GM19468 (cell line): ENCODE measurements around the gene TMEM140.

Experiments
- ATAC-seq: cut with Tn5 transposase; IDR thresholded peaks from one replicate; pipeline ENCODE4 v1.9.1; 2021; ENCODE audit warnings: mild to moderate bottlenecking, moderate library complexity, moderate number of reproducible peaks; ENCODE audit not compliant: unreplicated experiment; ENCODE audit errors: extremely low read depth

The TMEM140 gene

DNA sequence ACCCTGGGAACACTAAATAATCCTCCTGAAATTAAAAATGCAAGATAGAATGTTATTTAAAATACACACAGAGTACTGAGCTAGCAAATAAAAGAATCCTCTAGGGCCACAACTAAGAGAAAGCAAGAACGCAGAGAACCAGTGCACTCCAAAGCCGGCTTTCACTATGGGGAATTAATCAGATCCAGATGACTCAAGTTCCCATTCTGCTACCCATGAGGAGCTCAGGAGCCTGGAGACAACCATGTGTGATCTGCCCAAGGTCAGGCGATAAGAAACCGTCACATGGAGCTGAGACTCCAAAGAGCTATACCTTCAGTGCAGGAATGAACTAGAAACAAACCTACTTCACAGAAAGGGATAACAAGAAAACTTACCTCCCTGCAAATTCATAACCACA is 42.1 kb downstream of the TMEM140 start:
- no peak for ATAC-seq

DNA sequence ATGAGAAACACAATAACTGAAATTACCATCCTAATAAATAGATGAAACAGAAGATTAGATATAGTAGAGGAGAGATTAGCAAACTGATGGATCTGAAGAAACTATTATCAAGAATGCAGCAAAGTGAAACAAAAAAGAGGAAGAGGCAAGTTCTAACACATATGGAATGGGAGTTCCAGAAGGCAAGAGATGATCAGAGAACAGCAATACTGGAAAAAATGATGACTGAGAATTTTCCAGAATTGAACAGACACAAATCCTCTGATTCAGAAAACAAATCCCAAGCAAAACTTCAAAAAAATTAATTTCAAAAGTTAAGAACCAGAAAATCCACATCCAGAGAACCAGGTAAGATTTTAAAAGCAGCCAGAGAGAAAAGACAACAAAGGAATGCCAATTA is 42.8 kb downstream of the TMEM140 start:
- ATAC-seq: no peak

DNA sequence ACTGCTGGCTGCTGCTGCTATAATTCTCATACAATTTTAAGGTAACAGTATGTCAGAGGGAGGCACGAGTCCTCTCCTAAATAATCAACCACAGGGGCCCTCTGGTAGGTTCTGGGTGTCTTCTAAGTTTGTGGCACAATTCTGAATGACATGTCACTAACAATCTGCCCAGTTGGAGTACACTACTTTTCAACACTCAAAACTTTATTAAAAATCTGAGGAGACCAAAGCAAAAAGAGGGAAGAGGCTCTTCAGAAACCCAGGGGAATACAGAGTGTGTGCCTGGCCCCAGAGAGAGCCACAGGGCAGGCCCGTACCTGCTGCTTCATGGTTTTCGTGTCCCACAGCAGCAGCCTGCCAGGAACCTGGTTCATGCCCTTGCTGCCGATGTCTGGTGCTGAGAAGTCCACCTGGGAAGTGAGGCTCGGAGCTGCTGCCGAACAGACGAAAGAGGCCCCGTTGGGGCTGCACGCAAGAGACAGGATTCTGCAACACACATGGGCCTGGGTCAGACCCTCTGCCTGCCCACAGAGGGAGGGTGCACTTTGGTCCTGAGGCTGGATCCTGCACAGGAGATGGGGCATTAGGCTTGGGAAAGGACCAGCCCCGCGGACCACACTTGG is 45.2 kb downstream of the TMEM140 start:
- ATAC-seq: no peak

DNA sequence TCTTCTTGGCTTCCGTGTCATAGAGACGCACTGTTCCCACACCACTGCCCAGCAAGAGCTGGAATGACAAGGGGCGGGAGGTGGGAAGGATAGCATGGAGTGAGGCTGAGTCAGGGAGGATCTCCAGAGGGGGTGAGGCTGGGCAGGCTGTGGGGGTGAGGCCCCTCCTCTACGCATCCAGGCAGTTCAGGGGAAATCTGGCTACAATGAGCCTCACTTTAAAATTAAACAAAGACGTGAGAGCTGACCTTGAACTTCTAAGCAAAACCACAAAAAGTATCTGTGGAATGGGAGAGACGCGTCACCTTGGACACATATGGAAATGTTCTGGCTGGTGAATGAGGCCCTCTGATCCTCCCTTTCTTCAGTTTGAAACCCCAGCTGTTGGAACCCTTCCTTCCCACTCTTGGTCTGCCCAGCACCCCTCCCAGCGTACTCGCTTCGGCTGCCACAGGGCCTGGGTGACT is 45.8 kb downstream of the TMEM140 start:
- ATAC-seq: no peak

DNA sequence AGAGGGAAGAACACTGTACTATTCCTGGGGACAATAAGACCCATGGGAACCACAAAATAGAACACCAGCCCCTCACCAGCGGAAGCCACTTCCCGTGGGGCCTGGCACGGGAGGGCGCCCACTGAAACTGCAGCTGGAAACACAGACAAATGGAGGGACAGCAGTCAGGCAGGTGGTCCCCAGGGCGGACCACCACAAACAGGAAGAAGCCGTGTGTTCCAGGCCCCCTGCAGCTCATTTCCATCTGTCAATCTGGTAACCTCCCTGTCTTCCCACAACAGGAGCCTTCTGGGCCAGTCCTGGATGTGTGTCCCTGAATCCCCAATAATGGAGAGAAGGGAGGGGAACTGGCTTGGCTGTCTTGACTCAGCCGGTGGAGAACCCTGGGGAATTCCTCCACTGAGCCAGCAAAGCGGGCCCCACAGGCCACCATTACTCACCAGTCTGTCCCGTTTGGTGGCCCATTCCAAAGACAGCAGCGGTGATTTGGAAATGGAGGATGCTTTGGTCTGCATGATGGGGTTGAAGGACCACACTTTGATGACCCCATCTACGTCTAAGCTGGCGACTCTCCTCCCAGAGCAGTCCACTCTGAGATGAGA is 46.7 kb downstream of the TMEM140 start:
- ATAC-seq: no peak

DNA sequence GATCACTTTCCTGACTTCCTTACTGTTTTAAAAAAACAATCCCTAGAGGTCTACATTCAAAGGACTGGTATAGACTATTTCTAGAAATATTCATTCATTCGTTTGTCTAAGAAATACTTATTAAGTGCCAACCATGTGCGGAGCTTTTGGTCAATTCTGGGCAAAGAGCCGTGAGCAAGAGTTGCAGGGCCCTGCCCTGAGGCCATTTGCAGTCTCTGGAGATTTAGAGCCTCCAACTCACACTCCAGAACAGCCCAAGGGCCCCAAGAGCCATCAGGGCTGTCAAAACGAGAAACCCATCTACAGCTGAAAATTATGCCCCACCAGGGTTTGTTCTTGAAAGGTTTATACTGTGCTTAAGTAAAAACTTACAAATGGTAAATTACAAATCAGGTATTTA is 47.3 kb downstream of the TMEM140 start:
- ATAC-seq: no peak

DNA sequence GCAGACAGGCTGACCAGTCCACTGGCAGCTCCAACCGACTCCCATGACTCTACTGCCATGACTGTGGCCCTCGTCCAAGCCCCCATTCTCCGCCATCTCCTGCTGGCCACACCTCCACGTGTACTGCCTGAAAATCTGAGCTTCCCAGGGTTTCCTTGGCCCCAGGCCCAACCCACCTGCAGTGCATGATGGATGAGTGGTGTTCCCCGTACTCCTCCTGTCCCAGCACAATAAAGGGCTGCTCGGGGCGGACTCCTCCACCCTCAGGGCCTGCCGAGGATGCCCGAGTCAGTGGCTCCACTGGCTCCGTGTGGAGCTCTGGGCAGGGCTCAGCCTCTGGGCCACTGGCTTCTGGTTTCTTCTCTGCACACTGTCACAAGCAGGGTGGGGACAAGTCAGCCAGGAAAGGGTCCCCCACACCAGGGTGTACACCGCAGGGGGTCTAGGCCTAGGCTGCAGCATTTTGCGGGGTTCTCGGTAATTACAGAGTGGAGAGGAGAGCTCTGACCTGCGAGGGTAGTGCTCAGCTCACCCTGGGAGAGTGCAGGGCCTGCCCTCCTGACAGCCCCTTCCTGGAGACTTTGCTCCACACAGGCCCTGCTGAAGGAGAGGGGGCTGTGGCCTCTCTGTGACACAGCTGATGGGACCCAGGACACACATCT is 48.2 kb downstream of the TMEM140 start:
- ATAC-seq: no peak

DNA sequence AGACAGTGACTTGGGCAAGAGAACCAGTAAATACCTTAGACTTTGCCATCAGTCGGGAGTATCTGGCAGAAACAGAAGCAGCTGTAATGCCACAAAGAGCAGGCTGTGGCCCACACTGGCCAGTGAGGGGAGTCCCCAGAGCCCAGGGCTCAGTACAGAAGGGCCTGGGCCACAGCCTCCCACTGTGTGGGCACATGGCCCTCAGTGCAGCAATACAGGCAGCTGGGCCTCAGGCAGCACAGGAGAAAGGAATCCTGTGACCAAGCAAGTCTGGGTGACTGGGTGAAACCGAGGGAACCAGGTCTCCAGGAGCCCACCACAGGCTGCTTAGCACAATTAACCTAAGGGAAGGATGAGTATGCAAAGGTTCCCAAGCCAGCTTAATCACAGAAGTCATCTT is 49.5 kb downstream of the TMEM140 start:
- no peak for ATAC-seq

DNA sequence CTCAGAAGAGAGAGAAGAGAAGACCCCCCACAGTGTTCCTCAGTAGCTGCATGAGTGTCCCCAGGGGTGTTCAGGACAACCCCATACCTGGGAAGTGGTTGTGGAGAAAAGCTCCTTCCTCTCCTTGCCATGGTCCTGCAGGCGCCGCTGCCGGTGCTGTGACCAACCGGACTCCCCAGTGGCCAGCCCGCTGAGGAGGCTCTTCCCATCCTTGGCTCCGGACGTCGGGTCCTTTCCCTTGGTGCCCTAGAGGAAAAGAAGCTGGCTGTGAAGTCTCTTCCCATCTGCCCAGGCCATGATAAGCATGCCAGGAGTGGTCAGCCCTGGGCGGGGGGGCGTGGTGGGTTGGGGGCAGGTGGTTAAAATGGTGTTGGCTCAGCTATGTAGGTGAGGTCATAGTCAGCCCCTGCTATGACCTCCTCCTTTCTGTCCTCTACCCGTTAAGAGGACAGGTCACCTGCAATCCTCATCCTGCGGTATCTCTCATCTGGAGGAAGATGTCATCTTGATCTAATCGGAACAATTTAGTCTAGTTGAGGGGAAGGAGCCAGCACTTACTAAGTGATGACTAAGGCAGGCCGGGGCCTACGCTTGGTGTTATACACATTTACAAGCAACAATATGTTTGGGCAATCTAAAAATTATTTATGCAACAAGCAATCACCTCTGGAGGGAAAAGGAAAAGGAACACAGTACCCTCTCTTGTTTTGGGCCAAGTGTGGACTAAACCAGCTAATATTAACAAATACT is 50.2 kb downstream of the TMEM140 start:
- no peak for ATAC-seq

DNA sequence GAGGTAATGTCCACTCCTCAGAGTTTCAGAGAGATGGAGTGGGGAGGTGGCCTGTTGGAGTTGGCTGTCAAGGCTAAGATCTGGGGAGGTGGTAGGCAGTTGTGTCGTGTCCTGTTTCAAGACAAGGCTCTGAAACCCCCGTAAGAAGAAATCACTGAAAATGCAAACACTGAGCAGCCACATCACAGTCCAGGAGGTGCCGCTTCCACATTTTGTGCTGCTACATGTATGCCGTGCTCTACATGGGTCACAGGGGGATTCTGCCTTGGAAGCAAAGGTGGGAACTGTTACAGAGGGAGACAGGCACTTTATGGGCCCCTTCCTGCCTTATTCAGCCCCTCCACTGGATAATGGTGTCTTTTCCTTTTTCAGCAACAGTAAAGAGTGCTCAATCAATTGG is 51.6 kb downstream of the TMEM140 start:
- ATAC-seq: no peak

DNA sequence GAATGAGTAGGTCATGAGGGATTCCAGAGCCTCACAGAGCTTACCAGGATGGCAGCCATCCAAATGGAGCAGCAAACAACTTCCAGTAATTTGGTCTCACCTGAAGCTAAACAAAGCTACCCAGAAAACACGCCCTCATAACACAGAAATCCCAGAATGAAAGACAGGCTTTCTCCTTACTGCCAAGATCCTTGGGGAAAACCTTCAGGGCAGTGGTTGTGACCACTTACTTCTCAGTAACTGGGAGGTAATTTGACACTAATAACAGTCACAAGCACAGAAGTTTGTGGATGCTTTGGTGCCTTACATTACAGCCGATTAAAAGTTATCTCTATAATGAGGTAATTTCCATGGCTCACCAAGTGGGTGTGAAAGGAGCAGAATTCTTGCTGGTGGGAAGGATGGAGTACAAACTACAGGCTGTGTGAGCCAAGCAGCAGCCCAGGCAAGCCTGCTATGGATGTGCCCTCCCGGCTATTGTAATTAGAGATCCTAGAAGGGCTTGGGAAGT is 53.0 kb downstream of the TMEM140 start:
- no peak for ATAC-seq

DNA sequence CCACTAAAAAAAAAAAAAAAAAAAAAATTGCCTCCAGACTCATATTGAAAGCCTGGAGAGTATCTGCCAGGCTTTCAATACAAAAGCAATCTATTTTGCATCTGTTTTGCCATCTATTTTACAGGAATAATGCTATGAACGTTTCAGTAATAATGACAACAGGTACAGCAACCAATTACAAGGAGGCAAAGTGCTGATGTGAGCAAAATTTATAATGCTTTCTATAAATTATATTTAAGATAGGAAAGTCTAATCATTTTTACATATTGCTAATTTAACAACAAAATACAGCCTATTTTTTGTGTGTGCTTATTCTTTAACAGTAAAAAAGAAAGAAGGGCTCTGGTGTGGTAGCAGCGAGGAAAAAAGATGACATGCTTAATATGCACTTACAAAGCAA is 53.5 kb downstream of the TMEM140 start:
- no peak for ATAC-seq

DNA sequence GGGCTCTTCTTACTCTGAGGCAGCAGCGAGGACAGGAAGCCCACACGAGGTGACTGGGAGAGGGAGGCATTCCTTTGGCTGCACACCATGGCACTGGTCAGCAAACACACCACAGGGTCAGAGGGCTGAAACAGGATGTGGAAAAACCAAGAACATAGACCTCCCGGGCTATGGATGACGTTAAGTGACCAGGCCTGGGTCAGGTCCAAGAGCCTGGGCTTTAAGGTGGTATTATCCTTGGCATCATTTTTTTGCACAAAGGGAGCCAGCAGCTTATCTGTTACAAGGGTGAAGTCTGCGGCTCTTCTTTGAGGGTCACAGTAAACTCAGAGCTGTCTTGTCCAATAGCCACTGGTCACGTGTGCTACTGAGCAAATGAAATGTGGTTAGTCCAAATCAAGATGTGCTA is 56.5 kb downstream of the TMEM140 start:
- ATAC-seq: no peak

DNA sequence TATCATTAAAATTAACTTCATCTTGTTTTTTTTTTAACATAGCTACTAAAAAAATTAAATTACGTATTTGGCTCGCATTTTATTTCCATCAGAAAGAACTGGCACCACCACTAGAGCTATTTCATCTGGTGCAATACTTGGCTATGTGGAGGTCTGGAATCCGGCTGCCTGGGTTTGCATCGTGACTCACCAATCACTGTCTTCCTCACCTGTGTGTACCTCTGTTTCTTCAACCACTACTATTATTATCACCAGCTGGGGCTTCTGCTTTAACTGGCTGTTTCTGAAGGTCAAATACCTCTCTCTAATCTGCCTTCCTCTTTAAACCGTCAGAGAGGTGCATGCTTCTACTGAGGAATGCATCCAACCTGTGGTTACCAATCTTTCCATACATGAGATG is 57.0 kb downstream of the TMEM140 start:
- no peak for ATAC-seq

DNA sequence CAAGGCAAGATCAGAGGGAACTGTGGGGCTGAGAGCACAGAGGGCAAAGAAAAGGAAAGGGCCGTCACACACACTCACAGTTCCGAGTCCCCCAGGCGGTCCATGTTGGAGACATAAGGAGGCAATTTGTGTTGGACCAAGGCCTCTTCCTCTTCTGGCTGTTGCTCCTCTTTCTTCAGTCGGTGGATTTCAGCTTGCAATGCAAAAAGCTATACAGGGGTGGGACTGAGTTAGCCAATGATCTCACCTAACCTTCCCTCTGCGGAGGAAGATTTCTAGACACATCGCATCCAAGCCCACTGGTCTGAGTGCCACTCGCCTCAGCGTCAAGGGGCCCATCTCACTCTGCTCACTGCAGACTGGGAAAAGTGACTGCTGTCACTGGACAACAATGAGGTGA is 58.0 kb downstream of the TMEM140 start:
- no peak for ATAC-seq

DNA sequence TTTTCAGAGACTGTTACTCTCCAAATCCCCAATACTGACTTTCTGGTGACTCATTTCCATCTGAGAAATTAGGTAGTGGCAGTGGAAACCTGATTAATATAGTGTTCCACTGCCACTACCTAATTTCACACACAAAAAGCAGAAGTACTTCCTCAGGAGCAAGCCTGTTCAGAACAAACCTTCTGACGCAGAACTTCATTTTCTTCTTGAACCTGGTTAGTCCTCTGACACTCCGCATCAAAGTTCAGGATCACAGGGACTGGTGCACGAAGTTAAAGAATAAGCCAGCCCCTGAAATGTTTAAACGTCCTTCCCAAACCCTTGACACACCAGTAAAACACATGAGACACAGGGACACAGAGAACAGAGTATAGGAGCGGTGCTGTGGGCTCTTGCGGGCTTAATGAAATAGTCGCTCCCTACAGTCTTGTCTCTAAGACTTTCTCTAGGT is 59.1 kb downstream of the TMEM140 start:
- peak; percentile 7 for ATAC-seq

DNA sequence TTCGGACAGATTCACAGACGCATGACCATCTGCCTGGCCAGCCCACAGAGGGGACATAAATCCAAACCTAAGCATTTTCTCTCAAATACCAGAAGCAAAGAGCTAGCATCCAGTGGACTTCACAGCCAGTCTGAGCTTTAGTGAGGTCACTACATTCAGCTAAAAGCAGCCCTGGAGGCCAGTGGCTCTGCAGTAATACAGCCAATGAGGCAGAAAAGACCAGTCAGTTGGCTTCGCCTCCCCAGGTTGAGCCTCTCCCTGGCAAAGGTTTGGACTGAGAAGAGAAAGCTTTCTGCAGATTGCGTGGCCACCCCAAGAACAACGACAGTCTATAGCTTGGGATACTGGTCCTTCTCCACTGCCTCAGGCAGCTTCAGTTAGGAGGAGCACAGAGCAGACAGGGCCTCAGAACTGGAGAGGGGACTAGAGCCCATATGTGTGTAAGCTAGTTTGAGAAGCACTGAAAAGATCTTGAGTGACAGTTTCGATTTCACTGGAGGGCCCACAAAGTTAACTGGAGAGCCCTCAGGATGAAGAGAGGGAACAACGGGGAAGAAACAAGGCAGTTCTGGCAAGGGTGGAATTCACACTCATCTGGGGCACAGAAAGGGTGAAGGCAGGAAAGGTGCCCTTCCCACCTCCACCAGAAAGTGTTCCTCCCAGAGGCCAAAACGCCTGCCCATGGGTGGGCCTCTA is 59.7 kb downstream of the TMEM140 start:
- ATAC-seq: no peak

DNA sequence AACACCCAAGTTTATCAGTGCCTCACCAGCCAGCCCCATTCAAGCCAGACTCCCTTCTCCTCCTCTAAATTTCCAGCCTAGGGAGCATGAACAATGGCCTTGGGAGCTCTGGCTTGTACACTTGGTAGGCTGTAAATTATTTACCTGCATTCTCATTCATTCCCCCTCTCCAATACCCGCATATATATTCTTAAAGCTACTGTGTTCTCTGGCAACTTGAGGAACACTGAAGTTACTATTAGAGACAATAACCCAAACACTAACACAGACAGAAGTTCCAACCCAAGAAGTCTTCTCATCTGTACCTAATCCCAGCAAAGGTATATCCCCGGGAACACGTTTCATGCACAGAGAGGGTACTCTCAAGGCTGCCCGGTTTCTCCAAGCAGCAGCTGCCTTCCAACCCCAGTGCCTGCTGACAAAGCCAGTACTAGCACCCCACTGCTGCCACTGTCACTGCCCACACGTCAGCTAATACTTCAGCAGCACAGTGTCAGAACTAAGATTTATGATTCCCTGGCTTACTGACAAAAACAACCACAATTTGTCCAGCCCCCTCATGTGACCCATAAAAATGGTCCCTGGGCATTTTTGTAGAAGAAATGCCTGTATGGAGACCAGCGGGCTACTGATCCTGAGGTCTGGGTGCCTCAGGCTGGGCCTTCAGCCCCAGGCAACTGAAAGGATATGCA is 60.4 kb downstream of the TMEM140 start:
- ATAC-seq: no peak

DNA sequence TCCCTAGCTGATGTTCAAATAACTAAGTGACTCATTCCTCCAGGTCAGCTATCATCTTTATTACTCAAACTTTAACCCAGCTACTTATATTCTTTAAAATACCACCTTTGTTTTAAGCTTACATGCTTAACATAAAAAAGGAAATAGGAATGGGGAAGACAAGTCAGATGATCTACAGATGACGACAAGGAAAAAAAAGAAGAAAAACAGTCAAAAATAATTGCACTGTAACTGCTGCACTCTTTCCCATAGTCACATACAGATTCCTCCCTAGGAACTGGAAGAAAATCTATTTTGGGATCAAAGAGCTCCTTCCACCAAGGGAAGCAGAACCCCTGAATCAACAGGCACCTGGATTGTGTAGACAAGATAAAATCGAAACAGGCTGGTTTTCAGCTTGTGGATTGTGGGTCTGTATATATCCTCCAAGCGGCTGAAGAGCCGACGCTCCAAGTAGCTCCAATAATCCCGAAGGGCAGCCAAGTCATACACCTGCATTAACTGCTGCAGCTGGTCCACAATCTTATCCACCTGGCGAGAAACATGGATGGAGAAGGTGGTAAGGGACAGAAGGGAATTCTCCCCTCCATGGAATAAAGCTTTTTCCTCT is 61.5 kb downstream of the TMEM140 start:
- no peak for ATAC-seq
